ENCODE measurements around the gene PFN3.
A peak's percentile ranks its signal among the peaks of the same experiment; 100 is the strongest.
"Not testable (repeated sequence)": the region's sequence is repeated elsewhere in the genome, so short reads cannot be mapped to it uniquely, and the experiment has no call there.

Gene PFN3

GRCh38 chr5:177417081-177417480, 16.6 kb upstream of the PFN3 start:
- not testable (repeated sequence) for H3K4me3 ChIP-seq (ENCODE audit: low read depth in 1 of 2, low read length in 2 of 2); H3K9ac ChIP-seq (ENCODE audit: low read length); H3K36me3 ChIP-seq (ENCODE audit: insufficient read depth, low read length); H3K9me3 ChIP-seq (ENCODE audit: low read length); H3K27me3 ChIP-seq (ENCODE audit: control insufficient read depth in 1 of 2, insufficient read depth in 2 of 2, low read length in 2 of 2); H3K4me1 ChIP-seq (ENCODE audit: insufficient read depth, low read length); H3K27ac ChIP-seq (ENCODE audit: low read depth, low read length)

GRCh38 chr5:177414481-177414880, 14.0 kb upstream of the PFN3 start:
- H3K4me1 ChIP-seq (ENCODE audit: insufficient read depth, low read length), result no peaks in the 10 kb centered on the region
- no peak overlapping the region for H3K4me3 ChIP-seq (ENCODE audit: low read depth in 1 of 2, low read length in 2 of 2)
- H3K36me3 ChIP-seq (ENCODE audit: insufficient read depth, low read length), result no peaks in the 10 kb centered on the region
- no peak overlapping the region for H3K27ac ChIP-seq (ENCODE audit: low read depth, low read length)
- no peak overlapping the region for H3K9ac ChIP-seq (ENCODE audit: low read length)
- no peaks in the 10 kb centered on the region for H3K9me3 ChIP-seq (ENCODE audit: low read length)
- H3K27me3 ChIP-seq (ENCODE audit: control insufficient read depth in 1 of 2, insufficient read depth in 2 of 2, low read length in 2 of 2), result no peaks in the 10 kb centered on the region

GRCh38 chr5:177412603-177413233, 12.3 kb upstream of the PFN3 start:
- Histone ChIP-seq H3K9me3 (ENCODE audit: low read length) (no peaks in the 10 kb centered on the region), H3K27ac (ENCODE audit: low read depth, low read length) (no peak overlapping the region), H3K4me1 (ENCODE audit: insufficient read depth, low read length) (no peaks in the 10 kb centered on the region), H3K4me3 (ENCODE audit: low read depth in 1 of 2, low read length in 2 of 2) (no peak overlapping the region), H3K27me3 (ENCODE audit: control insufficient read depth in 1 of 2, insufficient read depth in 2 of 2, low read length in 2 of 2) (no peaks in the 10 kb centered on the region), H3K36me3 (ENCODE audit: insufficient read depth, low read length) (no peaks in the 10 kb centered on the region), H3K9ac (ENCODE audit: low read length) (no peak overlapping the region)

- Histone ChIP-seq H3K4me1 (ENCODE audit: insufficient read depth, low read length) (no peaks in the 10 kb centered on the region), H3K9me3 (ENCODE audit: low read length) (no peaks in the 10 kb centered on the region)
Observed at GRCh38 chr5:177410575-177410974, 10.1 kb upstream of the PFN3 start.

GRCh38 chr5:177409043-177409801, 8.8 kb upstream of the PFN3 start, which contains the start of gene F12:
Gene F12, minus strand, starts transcription at chr5:177409564. Its CDS starts 37 bp downstream, at chr5:177409527.
- no peak within 1 kb of the TSS for H3K27ac ChIP-seq (ENCODE audit: low read depth, low read length)
- H3K36me3 ChIP-seq (ENCODE audit: insufficient read depth, low read length), result no peaks in the 10 kb centered on the region
- H3K4me1 ChIP-seq (ENCODE audit: insufficient read depth, low read length), result peaks cover 2% of the 10 kb centered on the region
- H3K4me3 ChIP-seq (ENCODE audit: low read depth in 1 of 2, low read length in 2 of 2), result no peak within 1 kb of the TSS
- H3K27me3 ChIP-seq (ENCODE audit: control insufficient read depth in 1 of 2, insufficient read depth in 2 of 2, low read length in 2 of 2), result peaks cover 0 to 10% of the 10 kb centered on the region in 2 donors
- H3K9ac ChIP-seq (ENCODE audit: low read length), result no peak within 1 kb of the TSS
- no peaks in the 10 kb centered on the region for H3K9me3 ChIP-seq (ENCODE audit: low read length)

More at GRCh38 chr5:177410575-177410974, 10.1 kb upstream of the PFN3 start:
- H3K27ac ChIP-seq (ENCODE audit: low read depth, low read length), result no peak overlapping the region
- H3K36me3 ChIP-seq (ENCODE audit: insufficient read depth, low read length), result no peaks in the 10 kb centered on the region
- no peak overlapping the region for H3K4me3 ChIP-seq (ENCODE audit: low read depth in 1 of 2, low read length in 2 of 2)
- no peak overlapping the region for H3K9ac ChIP-seq (ENCODE audit: low read length)
- H3K27me3 ChIP-seq (ENCODE audit: control insufficient read depth in 1 of 2, insufficient read depth in 2 of 2, low read length in 2 of 2), result no peaks in the 10 kb centered on the region

GRCh38 chr5:177405805-177406204, 5.3 kb upstream of the PFN3 start:
- Histone ChIP-seq H3K27ac (ENCODE audit: low read depth, low read length) (no peak overlapping the region), H3K4me1 (ENCODE audit: insufficient read depth, low read length) (peaks cover 23% of the 10 kb centered on the region), H3K9me3 (ENCODE audit: low read length) (no peaks in the 10 kb centered on the region), H3K27me3 (ENCODE audit: control insufficient read depth in 1 of 2, insufficient read depth in 2 of 2, low read length in 2 of 2) (peaks cover 33 to 42% of the 10 kb centered on the region in 2 donors), H3K9ac (ENCODE audit: low read length) (no peak overlapping the region), H3K36me3 (ENCODE audit: insufficient read depth, low read length) (no peaks in the 10 kb centered on the region), H3K4me3 (ENCODE audit: low read depth in 1 of 2, low read length in 2 of 2) (no peak overlapping the region)

GRCh38 chr5:177405312-177405711, 4.9 kb upstream of the PFN3 start:
- Histone ChIP-seq H3K9me3 (ENCODE audit: low read length) (no peaks in the 10 kb centered on the region), H3K4me1 (ENCODE audit: insufficient read depth, low read length) (peaks cover 23% of the 10 kb centered on the region), H3K27me3 (ENCODE audit: control insufficient read depth in 1 of 2, insufficient read depth in 2 of 2, low read length in 2 of 2) (peaks cover 38 to 47% of the 10 kb centered on the region in 2 donors), H3K9ac (ENCODE audit: low read length) (no peak overlapping the region), H3K27ac (ENCODE audit: low read depth, low read length) (no peak overlapping the region), H3K4me3 (ENCODE audit: low read depth in 1 of 2, low read length in 2 of 2) (no peak overlapping the region), H3K36me3 (ENCODE audit: insufficient read depth, low read length) (no peaks in the 10 kb centered on the region)

- Histone ChIP-seq H3K27me3 (ENCODE audit: control insufficient read depth in 1 of 2, insufficient read depth in 2 of 2, low read length in 2 of 2) (peaks cover 43 to 53% of the 10 kb centered on the region in 2 donors), H3K4me1 (ENCODE audit: insufficient read depth, low read length) (peaks cover 23% of the 10 kb centered on the region), H3K36me3 (ENCODE audit: insufficient read depth, low read length) (no peaks in the 10 kb centered on the region), H3K9ac (ENCODE audit: low read length) (no peak overlapping the region), H3K27ac (ENCODE audit: low read depth, low read length) (no peak overlapping the region), H3K4me3 (ENCODE audit: low read depth in 1 of 2, low read length in 2 of 2) (peak overlapping the region; percentile 41 to 49), H3K9me3 (ENCODE audit: low read length) (no peaks in the 10 kb centered on the region)
Observed at GRCh38 chr5:177404641-177405179, 4.2 kb upstream of the PFN3 start.

GRCh38 chr5:177403792-177404640, 3.6 kb upstream of the PFN3 start:
- Histone ChIP-seq H3K4me3 (ENCODE audit: low read depth in 1 of 2, low read length in 2 of 2) (peak overlapping the region; percentile 41 to 49), H3K9ac (ENCODE audit: low read length) (no peak overlapping the region), H3K27ac (ENCODE audit: low read depth, low read length) (no peak overlapping the region), H3K27me3 (ENCODE audit: control insufficient read depth in 1 of 2, insufficient read depth in 2 of 2, low read length in 2 of 2) (peaks cover 49 to 60% of the 10 kb centered on the region in 2 donors), H3K4me1 (ENCODE audit: insufficient read depth, low read length) (peaks cover 23% of the 10 kb centered on the region), H3K9me3 (ENCODE audit: low read length) (no peaks in the 10 kb centered on the region), H3K36me3 (ENCODE audit: insufficient read depth, low read length) (no peaks in the 10 kb centered on the region)

- peak overlapping the region; percentile 7 to 9 for H3K4me3 ChIP-seq (ENCODE audit: low read depth in 1 of 2, low read length in 2 of 2)
- H3K27ac ChIP-seq (ENCODE audit: low read depth, low read length), result no peak overlapping the region
- H3K4me1 ChIP-seq (ENCODE audit: insufficient read depth, low read length), result peaks cover 23% of the 10 kb centered on the region
- no peak overlapping the region for H3K9ac ChIP-seq (ENCODE audit: low read length)
- H3K9me3 ChIP-seq (ENCODE audit: low read length), result no peaks in the 10 kb centered on the region
- H3K36me3 ChIP-seq (ENCODE audit: insufficient read depth, low read length), result no peaks in the 10 kb centered on the region
- peaks cover 49 to 67% of the 10 kb centered on the region in 2 donors for H3K27me3 ChIP-seq (ENCODE audit: control insufficient read depth in 1 of 2, insufficient read depth in 2 of 2, low read length in 2 of 2)
Observed at GRCh38 chr5:177403102-177403791, 2.8 kb upstream of the PFN3 start.
